ENCODE results near the gene S100A5. TPM values are rescaled to one million over a fixed set of nuclear protein-coding genes. Genes with fewer than 3 reads are reported as not detected.
"Not testable (repeated sequence)": the region's sequence is repeated elsewhere in the genome, so short reads cannot be mapped to it uniquely, and the experiment has no call there.

The S100A5 gene
- total RNA-seq, 1 donor from 2014 or later, result not detected

- TF ChIP-seq CTCF (conservative IDR thresholded peaks at IDR 0.05), result no peak
- Mint-ChIP-seq H3K4me1 (peaks cover 8% of the 10 kb centered on the region), H3K27me3 (ENCODE audit: low read depth) (no peaks in the 10 kb centered on the region), H3K4me3 (no peak overlapping the region), H3K9me3 (no peaks in the 10 kb centered on the region), H3K36me3 (ENCODE audit: low read depth) (no peaks in the 10 kb centered on the region), H3K27ac (ENCODE audit: unreplicated experiment) (no peak overlapping the region)
- no peak for DNase-seq (ENCODE audit: low read depth, low spot score)
Measured at GRCh38 chr1:153520818-153521476, 19.8 kb downstream of the S100A5 start.

- not testable (repeated sequence) for H3K27ac Mint-ChIP-seq (ENCODE audit: unreplicated experiment); H3K9me3 Mint-ChIP-seq; H3K27me3 Mint-ChIP-seq (ENCODE audit: low read depth); H3K4me1 Mint-ChIP-seq; H3K36me3 Mint-ChIP-seq (ENCODE audit: low read depth); H3K4me3 Mint-ChIP-seq; DNase-seq (ENCODE audit: low read depth, low spot score)
Measured at GRCh38 chr1:153520137-153520691, 20.5 kb downstream of the S100A5 start.

DNA sequence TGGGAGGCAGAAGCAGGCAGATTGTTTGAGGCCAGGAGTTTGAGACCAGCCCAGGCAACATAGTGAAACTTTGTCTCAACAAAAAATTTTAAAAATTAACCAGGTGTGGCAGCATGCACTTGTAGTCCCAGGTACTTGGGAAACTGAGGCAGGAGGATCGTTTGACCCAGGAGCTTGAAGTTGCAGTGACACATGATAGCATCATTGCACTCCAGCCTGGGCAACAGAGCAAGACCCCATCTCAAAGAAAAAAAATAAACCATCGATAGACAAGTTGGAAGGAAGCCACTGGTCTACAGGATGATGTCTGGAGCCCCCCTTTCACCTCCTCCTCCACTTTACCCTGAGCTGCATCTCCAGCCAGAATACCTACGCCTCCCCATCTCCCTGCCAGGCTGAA lies 21.5 kb downstream of the S100A5 start:
- no peaks in the 10 kb centered on the region for H3K27me3 Mint-ChIP-seq (ENCODE audit: low read depth)
- H3K4me1 Mint-ChIP-seq, result peaks cover 8% of the 10 kb centered on the region
- DNase-seq (ENCODE audit: low read depth, low spot score), result no peak
- no peak for TF ChIP-seq CTCF (conservative IDR thresholded peaks at IDR 0.05)
- no peaks in the 10 kb centered on the region for H3K9me3 Mint-ChIP-seq
- no peak overlapping the region for H3K4me3 Mint-ChIP-seq
- H3K27ac Mint-ChIP-seq (ENCODE audit: unreplicated experiment), result no peak overlapping the region
- H3K36me3 Mint-ChIP-seq (ENCODE audit: low read depth), result no peaks in the 10 kb centered on the region

DNA sequence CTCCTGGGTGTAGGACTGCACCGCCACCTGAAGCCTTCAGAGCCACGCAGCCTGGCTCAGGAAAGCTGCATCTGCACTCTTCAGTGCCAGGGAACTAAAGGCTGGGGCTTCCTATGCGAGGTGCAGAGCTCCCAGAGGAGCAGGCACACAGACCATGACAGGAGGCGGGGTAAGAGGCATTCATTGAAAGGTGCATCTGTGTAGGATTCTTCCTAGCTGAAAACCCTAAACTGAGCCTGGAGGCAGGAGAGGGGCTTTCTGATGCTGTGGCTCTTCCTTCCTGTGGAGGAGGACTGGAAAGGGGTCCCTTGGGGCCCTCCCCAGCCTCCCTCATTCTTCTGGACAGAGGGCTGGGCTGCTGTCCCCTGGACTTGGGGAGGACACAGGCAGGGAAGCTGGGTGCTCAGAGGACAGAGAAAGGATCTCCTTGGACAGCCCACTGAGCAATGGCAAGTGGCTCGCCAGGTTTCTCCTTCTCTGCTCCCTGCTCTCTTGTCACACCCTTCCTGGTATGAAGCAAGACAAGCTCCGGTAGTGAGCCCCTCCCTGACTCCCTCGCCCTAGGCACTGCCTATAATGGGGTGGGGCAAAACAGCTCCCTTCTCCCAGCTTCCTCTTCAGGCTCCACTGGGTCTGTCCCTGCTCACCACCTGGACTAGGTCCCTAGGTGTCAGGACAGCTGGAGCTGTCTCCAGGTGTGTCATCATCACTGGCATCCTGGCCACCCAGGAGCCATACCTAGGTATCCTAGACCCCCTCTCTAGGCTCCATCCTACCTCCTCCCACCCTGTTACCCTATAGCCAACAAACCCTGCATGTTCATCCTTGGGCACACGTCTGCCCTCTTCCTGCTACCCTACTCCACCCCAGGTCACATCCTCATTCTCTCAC lies 25.0 kb downstream of the S100A5 start:
- no peak for DNase-seq (ENCODE audit: low read depth, low spot score)
- Mint-ChIP-seq H3K9me3 (no peaks in the 10 kb centered on the region), H3K36me3 (ENCODE audit: low read depth) (no peaks in the 10 kb centered on the region), H3K4me3 (no peak overlapping the region), H3K4me1 (peaks cover 13% of the 10 kb centered on the region), H3K27me3 (ENCODE audit: low read depth) (no peaks in the 10 kb centered on the region), H3K27ac (ENCODE audit: unreplicated experiment) (peak overlapping the region; percentile 83)
- TF ChIP-seq CTCF (conservative IDR thresholded peaks at IDR 0.05), result no peak

GRCh38 chr1:153513666-153514065 lies 27.1 kb downstream of the S100A5 start:
- no peaks in the 10 kb centered on the region for H3K27me3 Mint-ChIP-seq (ENCODE audit: low read depth)
- H3K9me3 Mint-ChIP-seq, result no peaks in the 10 kb centered on the region
- TF ChIP-seq CTCF (conservative IDR thresholded peaks at IDR 0.05), result no peak
- DNase-seq (ENCODE audit: low read depth, low spot score), result no peak
- H3K27ac Mint-ChIP-seq (ENCODE audit: unreplicated experiment), result peak overlapping the region; percentile 89
- H3K36me3 Mint-ChIP-seq (ENCODE audit: low read depth), result no peaks in the 10 kb centered on the region
- H3K4me1 Mint-ChIP-seq, result peaks cover 9% of the 10 kb centered on the region
- no peak overlapping the region for H3K4me3 Mint-ChIP-seq

- Mint-ChIP-seq H3K4me3 (no peak overlapping the region), H3K4me1 (peaks cover 6% of the 10 kb centered on the region), H3K9me3 (no peaks in the 10 kb centered on the region), H3K36me3 (ENCODE audit: low read depth) (no peaks in the 10 kb centered on the region), H3K27ac (ENCODE audit: unreplicated experiment) (no peak overlapping the region), H3K27me3 (ENCODE audit: low read depth) (no peaks in the 10 kb centered on the region)
- no peak for DNase-seq (ENCODE audit: low read depth, low spot score)
- TF ChIP-seq CTCF (conservative IDR thresholded peaks at IDR 0.05), result no peak
Measured at GRCh38 chr1:153513023-153513422, 27.7 kb downstream of the S100A5 start.
